DMS114 treated with DMSO at 0.1 percent for 48 hours (cell line): ENCODE data around the gene SLC49A4.

ENCODE experiments used
- DNase-seq: peaks from one replicate; lab custom pipeline; 2025; ENCODE audit not compliant: unreplicated experiment; lab: John Stamatoyannopoulos, UW

The SLC49A4 gene

DNA sequence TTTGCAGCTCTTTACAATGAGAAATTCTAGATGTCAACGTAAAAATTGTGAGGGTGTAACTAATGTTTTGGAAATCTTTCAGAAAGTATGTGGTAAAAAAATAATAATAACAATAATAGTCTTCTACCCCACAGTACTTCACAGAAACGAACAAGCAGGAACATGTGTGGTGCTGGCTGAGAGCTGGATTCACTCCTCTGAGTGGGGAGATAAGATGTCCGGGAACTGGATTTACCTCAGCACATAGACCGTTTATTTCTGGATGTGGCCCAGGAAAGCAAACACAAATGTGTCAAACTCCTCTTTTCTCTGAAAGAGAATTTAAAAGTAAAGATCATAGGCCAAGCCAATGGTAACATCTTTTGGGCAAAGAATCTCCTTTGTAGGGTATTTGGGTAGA, 103.4 kb downstream of the SLC49A4 start:
- DNase-seq: no peak

- DNase-seq: no peak
Measured at GRCh38 chr3:122902326-122902725, 107.5 kb downstream of the SLC49A4 start.

GRCh38 chr3:122903171-122903570, 108.3 kb downstream of the SLC49A4 start:
- no peak for DNase-seq

- DNase-seq: no peak
Measured at GRCh38 chr3:122907471-122907870, 112.6 kb downstream of the SLC49A4 start.

DNA sequence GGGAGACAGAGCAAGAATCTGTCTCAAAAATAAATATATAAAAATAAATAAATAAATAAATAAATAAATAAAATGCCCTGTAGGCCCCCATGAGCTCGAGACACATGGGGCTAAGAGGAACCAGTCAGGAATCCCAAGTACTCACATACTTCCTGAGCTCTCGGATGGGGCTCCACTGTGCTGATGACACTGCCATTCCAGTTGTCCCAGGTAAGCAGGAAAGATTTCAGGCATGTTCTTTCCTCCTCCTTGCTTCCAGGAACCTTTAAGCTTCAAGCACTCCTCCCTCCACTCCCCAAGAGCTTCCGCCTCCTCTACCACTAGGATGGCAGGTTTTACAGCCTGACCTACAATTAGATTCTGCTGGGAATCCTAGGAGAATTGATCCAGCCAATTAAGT, 113.4 kb downstream of the SLC49A4 start:
- DNase-seq: no peak

DNA sequence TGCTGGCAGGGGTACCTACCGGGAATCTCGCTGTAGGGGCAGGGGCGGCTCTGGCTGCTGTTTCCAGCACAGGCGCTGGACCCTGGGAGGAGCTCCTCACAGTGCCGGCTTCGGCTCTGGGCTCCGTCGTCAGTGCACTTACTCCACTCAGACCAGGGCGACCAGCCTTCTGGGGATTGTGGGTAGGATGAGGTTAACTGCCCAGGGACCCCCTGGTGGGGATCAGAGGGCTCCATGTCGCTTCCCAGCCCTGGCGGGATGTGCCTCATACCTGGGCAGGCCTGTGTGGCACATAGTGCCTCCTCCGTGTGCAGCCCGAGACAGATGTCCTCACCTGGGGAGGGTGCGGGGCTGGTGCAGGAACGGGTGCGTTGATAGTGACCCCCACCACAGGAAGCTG, 117.0 kb downstream of the SLC49A4 start:
- DNase-seq: no peak

DNA sequence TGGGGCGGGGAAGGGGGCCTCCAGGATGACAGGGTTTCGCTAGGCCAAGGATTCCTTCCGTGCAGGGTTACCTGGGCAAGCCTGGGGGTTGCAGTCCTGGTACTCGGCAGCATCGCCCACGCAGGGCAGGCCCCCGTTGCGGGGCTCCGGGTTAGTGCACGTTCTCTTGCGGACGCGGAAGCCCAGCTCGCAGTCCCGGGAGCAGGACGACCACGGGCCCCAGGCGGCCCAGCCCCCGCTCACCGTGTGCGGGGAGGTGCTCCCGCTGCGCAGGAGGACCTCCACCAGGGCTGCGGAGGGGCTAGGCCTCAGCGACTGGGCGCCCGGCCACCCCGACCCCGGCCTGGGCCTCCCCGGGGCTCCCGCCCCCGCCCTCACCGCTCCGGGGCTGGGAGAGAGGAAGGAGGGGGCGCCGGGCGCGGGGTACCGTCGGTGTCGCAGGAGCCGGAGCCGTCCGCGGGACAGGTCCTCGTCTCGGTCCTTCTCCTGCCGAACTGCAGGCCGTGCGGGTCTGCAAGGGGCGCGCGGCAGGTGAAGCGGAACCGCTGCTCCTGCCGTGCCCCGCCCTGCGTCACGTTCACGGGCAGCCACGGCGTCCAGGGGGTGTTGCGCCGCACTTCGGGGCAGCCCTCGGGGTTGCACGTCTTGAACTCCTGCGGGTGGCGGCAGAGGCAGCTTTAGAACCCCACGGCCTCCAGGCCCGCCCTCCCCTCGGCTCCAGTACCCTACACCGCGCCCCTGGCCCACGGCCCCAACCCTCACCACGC, 118.1 kb downstream of the SLC49A4 start:
- DNase-seq: no peak

DNA sequence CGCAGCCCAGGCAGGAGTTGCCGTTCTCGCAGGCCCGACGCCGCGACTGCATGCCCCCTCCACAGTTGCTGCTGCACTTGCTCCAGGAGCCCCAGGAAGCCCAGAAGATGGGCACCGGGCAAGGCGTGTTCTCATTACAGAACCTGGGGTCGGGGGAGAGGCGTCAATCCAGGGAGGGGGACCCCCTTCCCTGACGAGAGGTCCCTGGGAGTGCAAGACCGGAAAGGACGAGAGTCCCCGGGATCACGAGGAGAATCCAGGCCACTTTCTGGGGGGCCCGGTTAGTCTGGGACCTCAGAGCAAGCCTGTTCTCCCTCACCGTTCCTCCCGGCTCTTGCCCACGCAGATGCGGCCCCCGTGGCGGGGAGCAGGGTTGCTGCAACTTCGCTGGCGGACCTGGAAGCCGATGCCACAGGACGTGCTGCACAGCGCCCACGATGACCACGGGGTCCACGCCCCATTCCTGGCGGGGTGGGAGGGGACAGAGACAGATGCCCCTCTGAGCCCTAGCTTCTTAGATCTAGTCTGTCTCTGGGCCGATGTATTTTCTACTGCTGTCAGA, 118.8 kb downstream of the SLC49A4 start:
- DNase-seq: no peak

DNA sequence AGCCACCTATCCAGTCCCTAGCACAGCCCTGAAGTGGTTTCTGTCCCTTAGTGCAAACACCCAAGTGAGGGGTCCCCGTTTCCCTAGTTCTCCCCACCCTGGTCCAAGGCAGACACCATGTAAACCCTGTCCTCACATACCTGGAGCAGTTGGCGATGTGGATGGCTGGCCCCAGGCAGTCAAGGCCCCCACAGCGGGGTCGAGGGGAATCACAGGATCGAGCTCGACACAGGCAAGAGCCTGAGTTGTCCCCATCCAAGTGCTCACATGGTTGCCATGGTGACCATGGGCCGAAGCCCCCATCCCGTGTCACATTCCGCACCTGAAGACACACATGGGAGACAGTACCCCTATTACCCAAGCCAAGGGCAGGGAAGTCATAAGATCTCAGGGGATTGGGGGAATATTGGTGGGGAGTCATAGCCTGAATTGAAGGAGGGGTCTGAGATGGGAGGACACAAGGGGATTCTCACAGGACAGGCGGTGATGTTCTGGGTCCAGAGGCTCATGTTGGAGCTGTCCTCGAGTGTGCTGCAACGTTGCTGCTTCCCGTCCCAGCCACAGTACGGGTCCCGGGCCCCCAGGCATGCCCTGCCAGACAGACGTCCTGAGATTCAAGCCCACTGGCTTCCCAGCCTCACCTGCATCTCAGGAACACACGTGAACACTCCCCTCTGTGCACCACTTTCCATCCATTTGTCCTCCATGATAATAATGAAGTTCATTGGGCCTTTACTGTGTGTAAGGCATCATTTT, 120.6 kb downstream of the SLC49A4 start:
- DNase-seq: no peak

GRCh38 chr3:122916084-122916483, 121.2 kb downstream of the SLC49A4 start:
- no peak for DNase-seq

- DNase-seq: no peak
Measured at GRCh38 chr3:122916580-122916979, 121.7 kb downstream of the SLC49A4 start.

- no peak for DNase-seq
Measured at GRCh38 chr3:122917412-122917811, 122.5 kb downstream of the SLC49A4 start.

- no peak for DNase-seq
Measured at GRCh38 chr3:122918576-122919290, 123.9 kb downstream of the SLC49A4 start.

DNA sequence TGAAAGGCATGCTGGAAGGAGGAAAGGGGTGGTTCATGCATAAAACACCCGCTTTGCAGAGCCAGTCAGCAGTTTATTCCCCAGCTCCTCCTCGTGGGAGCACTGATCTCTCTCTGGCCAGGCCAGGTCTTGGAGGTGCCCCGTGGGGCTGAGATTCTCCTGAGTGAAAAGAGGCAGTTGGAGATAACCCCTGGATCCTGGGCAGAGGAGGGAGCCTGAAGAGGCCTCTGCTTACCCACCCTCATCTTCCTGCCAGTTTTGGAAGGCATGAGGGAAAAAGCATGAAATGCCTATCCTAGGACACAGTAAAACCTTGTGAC, 124.4 kb downstream of the SLC49A4 start:
- DNase-seq: no peak

DNA sequence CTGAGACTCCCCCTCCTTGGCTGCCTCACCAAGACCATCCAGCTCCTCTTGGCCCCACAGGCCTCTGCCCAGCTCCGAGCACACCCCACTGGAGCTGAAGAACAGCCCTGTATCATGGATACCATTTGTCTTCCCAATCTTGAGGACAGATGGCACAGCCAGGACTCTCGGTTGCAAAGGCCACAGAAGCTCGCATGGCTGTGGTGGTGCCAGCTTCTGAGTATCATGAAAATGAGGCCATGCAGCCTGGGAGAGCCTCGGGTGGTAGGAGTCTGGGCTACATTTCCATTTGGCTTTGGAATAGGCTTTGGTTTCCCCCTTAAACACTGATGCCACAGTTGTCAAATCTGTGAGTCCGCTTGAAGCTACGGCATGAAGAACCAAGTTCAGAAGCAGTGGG, 126.1 kb downstream of the SLC49A4 start:
- DNase-seq: no peak

DNA sequence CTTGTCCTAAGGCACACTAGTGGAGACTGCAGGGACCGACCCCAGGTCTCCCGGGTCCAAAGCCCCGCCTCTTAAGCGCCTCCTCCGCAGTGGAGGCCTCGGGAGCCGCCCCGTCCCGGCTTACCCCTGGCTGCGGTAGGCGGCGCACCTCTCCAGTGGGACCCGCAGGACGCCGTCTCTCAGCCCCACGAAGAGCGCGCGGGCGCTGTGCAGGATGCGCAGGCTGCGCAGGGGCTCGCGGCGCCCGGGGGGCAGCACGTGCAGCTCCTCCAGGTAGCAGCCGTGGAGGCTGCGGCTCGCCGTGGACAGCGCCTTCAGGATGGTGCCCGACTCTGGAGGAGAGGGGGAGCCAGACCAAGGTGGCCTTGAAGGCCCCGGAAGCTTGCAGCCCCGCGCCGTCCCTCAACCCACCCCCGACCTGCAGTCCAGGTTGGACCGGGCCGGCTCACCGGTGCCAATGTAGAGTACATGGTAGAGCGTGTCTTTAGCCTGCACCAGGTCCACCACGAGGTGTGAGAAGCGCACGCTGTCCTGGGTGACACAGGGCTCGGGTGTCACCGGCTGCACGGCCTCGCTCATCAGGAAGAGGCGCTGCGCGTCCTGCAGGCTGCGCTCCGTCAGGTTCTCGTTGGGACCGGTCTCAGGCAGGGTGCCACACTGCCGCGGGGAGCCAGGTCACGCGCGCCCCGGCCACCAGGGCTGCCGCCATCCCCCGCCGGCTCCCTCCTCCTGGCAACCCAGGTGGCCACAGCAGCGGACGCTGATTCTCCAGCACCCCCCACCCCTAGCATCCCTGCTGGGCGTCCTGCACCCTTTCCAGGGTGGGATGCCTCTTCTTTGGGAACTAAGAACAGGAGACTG, 127.2 kb downstream of the SLC49A4 start:
- no peak for DNase-seq

GRCh38 chr3:122923611-122924010, 128.7 kb downstream of the SLC49A4 start:
- DNase-seq: no peak

DNA sequence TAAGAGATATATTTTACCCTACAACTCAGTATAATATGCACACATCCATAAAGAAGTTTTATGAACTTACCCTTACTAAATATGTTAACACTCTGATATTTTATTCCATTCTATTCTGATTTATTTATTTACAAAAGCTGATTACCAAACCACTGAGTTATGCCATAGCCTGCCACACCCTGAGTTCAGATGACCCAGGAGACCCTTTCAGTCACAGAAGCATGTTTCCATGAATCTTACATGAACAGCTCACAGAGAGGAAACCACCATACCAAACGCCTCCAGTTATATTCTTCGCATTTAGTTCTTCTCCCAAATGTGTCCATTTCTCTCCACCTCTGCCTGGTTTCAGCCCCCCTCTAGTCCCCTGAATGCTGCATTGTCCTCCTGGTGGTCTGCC, 129.2 kb downstream of the SLC49A4 start:
- DNase-seq: no peak

- no peak for DNase-seq
Measured at GRCh38 chr3:122925756-122926155, 130.9 kb downstream of the SLC49A4 start.

GRCh38 chr3:122926322-122926721, 131.5 kb downstream of the SLC49A4 start:
- no peak for DNase-seq

DNA sequence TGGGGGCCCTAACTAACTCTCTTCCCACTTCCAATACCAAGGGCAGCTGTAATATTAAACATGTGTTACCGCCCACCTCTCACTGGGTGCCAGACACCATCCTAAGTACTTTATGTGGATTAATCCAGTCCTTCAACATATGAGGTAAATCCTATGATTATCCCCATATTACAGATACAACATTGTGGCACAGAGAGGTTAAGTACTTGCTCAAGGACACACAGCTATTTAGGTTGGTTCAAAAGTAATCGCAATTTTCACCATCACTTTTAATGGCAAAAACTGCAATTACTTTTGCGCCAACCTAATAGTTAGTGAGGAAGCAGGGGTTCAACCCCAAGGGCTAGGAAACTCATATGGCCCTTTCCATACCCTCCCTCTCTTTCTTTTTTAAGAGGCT, 131.9 kb downstream of the SLC49A4 start:
- DNase-seq: no peak
